ENCODE measurements around the gene RXFP4.

RXFP4 gene

GRCh38 chr1:155970531-155971167, 29.2 kb downstream of the RXFP4 start:
- peaks cover 1% of the 10 kb centered on the region for H3K4me1 ChIP-seq
- peaks cover 23% of the 10 kb centered on the region for H3K36me3 ChIP-seq (replicated peaks)
- H3K4me3 ChIP-seq = no peak overlapping the region
- in situ Hi-C loops (cut with MboI; ENCODE audit: low sequenced_read_pairs) = no loop called here
- no peaks in the 10 kb centered on the region for H3K9me3 ChIP-seq
- no peak for DNase-seq (ENCODE audit: low spot score in 2 of 2)
- H3K27me3 ChIP-seq (ENCODE audit: low read depth) = no peaks in the 10 kb centered on the region

DNA sequence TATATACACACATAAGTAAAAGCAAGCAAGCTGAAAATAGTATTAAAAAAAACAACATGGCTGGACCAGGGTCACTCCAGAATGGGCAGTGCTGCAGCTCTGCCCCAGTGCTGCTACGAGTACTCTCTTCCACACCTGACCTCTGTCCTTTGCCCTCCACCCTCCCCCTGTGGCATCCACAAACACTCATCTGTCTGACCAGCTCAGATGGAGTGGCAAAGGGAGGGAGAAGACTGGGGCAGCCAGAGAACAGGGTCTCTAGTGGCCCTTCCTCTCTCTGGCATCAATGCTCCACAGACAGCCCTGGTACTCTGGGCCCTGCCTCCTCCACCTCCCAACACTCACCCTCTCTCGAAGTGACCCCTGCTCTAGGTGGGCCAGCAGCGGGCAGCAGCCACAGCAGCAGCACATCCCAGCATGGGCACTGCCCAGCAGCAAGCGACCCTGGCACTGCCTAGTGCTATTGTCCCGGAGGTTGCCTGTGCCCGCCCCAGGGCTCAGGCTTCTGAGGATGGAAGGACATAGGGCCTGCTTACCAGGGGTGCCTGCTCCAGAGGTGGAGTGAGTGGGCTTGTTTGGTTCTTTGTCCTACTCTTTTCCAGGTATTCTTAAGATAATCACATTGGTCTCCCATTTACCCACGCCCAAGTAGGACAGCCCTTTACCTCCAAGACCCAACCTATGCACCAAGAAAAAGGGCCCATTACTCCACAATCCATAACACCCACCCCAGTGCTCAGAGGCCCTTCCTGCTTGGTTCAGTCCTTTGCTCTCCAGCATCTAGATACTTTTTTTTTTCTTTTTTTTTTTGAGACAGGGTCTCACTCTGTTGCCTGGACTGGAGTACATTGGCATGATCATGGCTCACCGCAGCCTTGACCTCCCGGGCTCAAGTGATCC, 30.7 kb downstream of the RXFP4 start:
- in situ Hi-C loops (cut with MboI; ENCODE audit: low sequenced_read_pairs) = no loop called here
- peaks cover 12% of the 10 kb centered on the region for H3K4me1 ChIP-seq
- peaks cover 9% of the 10 kb centered on the region for H3K36me3 ChIP-seq (replicated peaks)
- DNase-seq (ENCODE audit: low spot score in 2 of 2) = no peak
- H3K9me3 ChIP-seq = no peaks in the 10 kb centered on the region
- H3K4me3 ChIP-seq = no peak overlapping the region
- H3K27me3 ChIP-seq (ENCODE audit: low read depth) = no peaks in the 10 kb centered on the region

DNA sequence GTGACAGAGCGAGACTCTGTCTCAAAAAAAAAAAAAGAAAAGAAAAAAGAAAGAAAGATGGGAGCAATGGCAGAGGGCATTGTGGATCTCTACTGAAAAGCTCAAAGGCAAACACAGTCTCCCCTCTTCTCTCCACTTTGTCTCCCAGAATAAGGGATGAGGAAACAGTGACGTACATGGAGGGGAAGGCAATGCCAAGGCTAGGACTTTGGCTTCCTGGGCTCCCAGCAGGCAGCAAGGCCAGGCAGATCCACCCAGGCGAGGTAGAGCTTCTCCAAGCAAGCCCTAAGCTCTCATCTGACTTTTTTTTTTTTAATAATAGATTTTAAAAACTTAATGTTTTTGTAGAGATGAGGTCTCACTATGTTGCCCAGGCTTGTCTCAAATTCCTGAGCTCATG, 32.3 kb downstream of the RXFP4 start:
- in situ Hi-C loops (cut with MboI; ENCODE audit: low sequenced_read_pairs) = no loop called here
- Histone ChIP-seq H3K9me3 (no peaks in the 10 kb centered on the region), H3K4me1 (peaks cover 14% of the 10 kb centered on the region), H3K27me3 (ENCODE audit: low read depth) (no peaks in the 10 kb centered on the region), H3K36me3 (replicated peaks) (peaks cover 3% of the 10 kb centered on the region; the same call in 1 of the 2 replicates), H3K4me3 (no peak overlapping the region)
- DNase-seq (ENCODE audit: low spot score in 2 of 2) = no peak

DNA sequence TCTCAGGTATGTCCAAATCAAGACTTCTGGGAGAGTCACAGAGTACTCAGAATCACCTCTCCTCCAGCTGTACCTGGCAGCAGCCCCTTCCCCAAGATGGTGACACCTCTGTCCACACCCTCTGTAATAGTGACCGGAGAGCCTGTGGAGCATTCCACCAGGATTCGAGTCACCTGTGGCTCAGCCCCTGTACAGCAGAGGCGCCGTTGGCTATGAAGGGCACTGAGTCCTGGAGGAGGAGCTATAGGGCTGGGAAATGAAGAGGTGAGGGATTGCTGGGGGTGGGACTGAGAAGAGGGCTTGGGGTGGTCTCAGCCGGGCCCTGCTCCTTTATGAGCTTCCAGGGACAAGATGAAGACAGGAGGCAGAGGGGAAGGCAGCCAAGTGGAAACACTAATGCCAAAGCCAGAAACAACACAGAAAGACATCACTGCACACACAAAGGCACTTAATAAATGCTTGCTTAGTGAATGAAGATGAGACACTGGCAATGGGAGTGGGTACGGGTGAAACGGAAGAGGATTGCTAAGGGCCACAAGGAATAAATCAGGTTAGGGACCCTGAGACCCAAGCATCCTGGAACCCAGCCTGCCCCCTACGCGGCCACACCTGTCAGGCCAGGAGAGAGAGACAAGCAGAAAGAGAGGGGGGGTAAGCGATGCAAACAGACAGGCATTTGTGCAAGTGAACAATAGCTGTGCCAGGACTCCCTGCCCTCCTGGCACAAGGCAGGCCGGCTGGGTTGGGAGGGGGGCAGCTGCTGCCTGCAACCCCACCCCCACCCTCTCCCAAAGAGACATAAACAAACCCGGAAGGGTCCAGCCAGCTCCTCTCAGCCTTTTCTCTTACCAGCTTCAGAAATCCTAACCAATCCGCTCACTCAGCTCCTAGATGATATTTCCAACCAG, 33.0 kb downstream of the RXFP4 start:
- no peaks in the 10 kb centered on the region for H3K9me3 ChIP-seq
- in situ Hi-C loops (cut with MboI; ENCODE audit: low sequenced_read_pairs) = no loop called here
- H3K27me3 ChIP-seq (ENCODE audit: low read depth) = no peaks in the 10 kb centered on the region
- H3K4me3 ChIP-seq = no peak overlapping the region
- peaks cover 3% of the 10 kb centered on the region; the same call in 1 of the 2 replicates for H3K36me3 ChIP-seq (replicated peaks)
- peaks cover 19% of the 10 kb centered on the region for H3K4me1 ChIP-seq
- DNase-seq (ENCODE audit: low spot score in 2 of 2) = no peak

GRCh38 chr1:155975375-155976061, 34.1 kb downstream of the RXFP4 start:
- peak overlapping the region; percentile 94 for H3K4me3 ChIP-seq
- H3K36me3 ChIP-seq (replicated peaks) = no peaks in the 10 kb centered on the region; the same call in 1 of the 2 replicates
- in situ Hi-C loops (cut with MboI; ENCODE audit: low sequenced_read_pairs) = no loop called here
- no peaks in the 10 kb centered on the region for H3K27me3 ChIP-seq (ENCODE audit: low read depth)
- no peaks in the 10 kb centered on the region for H3K9me3 ChIP-seq
- DNase-seq (ENCODE audit: low spot score in 2 of 2) = no peak
- H3K4me1 ChIP-seq = peaks cover 19% of the 10 kb centered on the region

GRCh38 chr1:155976062-155976912, 34.8 kb downstream of the RXFP4 start:
- Histone ChIP-seq H3K36me3 (replicated peaks) (no peaks in the 10 kb centered on the region; the same call in 1 of the 2 replicates), H3K9me3 (no peaks in the 10 kb centered on the region), H3K4me1 (peaks cover 19% of the 10 kb centered on the region), H3K4me3 (peak overlapping the region; percentile 94), H3K27me3 (ENCODE audit: low read depth) (no peaks in the 10 kb centered on the region)
- DNase-seq (ENCODE audit: low spot score in 2 of 2) = peak; percentile 32 to 74
- in situ Hi-C loops (cut with MboI; ENCODE audit: low sequenced_read_pairs) = no loop called here

DNA sequence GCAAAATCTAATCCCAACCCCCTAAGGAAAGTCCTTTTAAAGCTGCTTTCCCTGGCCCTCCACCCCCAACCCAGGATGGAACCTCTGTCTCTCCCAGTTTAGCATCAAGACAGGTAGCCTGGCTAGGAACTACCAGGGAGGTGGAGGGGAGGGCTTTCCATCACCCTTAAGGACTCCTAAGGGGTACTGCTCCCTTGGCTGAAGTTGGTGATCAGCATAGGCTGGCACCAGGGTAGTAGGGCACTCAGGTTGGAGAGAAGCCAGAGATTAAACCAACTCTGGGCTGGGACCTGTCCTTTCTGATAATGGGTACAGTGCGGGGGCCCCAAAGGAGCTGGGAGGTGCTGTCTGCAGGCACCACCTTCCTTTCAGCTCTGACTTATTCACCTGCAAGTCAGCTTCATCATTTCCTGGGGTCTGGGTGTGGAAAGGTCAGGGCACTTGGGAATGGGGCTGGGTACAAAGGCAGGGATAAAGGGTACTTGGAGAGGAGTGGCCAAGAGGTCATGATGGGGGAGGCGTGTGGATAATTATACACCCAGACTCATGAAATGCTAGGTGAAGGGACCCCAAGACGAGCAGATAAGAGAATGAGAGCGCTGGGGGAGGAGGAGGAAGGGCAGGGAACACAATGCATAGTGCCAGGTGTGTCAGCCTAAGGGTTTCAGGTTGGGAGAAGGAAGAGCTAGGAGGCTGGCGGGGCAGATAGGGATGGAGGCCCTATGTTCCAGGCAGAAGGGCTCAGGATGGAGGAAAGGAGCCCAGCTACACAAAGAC, 35.7 kb downstream of the RXFP4 start:
- no peaks in the 10 kb centered on the region; the same call in 1 of the 2 replicates for H3K36me3 ChIP-seq (replicated peaks)
- no peaks in the 10 kb centered on the region for H3K27me3 ChIP-seq (ENCODE audit: low read depth)
- peaks cover 19% of the 10 kb centered on the region for H3K4me1 ChIP-seq
- H3K9me3 ChIP-seq = no peaks in the 10 kb centered on the region
- H3K4me3 ChIP-seq = peak overlapping the region; percentile 94
- in situ Hi-C loops (cut with MboI; ENCODE audit: low sequenced_read_pairs) = no loop called here
- DNase-seq (ENCODE audit: low spot score in 2 of 2) = no peak

- peaks cover 19% of the 10 kb centered on the region for H3K4me1 ChIP-seq
- in situ Hi-C loops (cut with MboI; ENCODE audit: low sequenced_read_pairs) = no loop called here
- peak in 1 of 2 experiments; percentile 64 for DNase-seq (ENCODE audit: low spot score in 2 of 2)
Observed at GRCh38 chr1:155977690-155978324, 36.4 kb downstream of the RXFP4 start.

DNA sequence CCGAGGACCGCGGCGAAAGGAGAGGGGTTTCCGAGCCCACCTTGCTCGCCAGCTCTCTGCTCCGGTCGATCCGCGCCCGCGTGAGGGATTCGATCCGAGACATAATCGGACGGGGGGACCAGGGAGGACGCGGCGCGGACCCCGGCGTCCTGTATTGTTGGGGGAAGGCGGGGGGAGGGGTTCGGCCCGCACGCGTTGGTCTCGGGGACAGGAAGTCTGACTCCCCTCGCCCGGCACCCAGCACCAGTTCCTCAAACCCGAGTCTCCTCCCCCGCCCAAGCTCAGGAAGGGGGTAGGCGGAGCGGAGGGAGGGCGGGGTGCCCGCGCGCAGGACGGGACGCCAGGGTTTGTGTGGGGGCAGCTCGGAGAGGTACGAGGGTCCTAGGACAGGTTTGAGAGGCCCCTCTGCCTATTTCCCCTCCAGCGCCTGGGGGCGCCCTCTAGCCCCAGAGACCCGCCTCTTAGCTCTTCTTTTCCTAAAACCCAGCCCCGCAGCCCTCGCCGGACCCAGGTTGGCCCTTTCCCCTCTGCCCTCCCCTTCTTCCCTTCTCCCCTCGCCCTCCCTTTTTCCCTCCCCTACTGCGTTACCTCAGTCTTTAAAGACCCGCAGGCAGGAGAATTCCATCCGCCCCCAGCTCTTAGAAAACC, 37.0 kb downstream of the RXFP4 start, which contains the start of gene ARHGEF2:
Gene ARHGEF2 (minus strand): TSS at position 223 of the 648 bp plus-strand sequence. CDS start 120 bp downstream, at position 103.
- in situ Hi-C loops (cut with MboI; ENCODE audit: low sequenced_read_pairs) = no loop called here

More at GRCh38 chr1:155977690-155978324, 36.4 kb downstream of the RXFP4 start:
- H3K27me3 ChIP-seq (ENCODE audit: low read depth) = no peaks in the 10 kb centered on the region
- H3K4me3 ChIP-seq = peak overlapping the region; percentile 94
- no peaks in the 10 kb centered on the region; the same call in 1 of the 2 replicates for H3K36me3 ChIP-seq (replicated peaks)
- no peaks in the 10 kb centered on the region for H3K9me3 ChIP-seq

GRCh38 chr1:155978973-155979429, 37.6 kb downstream of the RXFP4 start:
- H3K4me3 ChIP-seq = peak overlapping the region; percentile 94
- peaks cover 26% of the 10 kb centered on the region for H3K4me1 ChIP-seq
- H3K27me3 ChIP-seq (ENCODE audit: low read depth) = no peaks in the 10 kb centered on the region
- in situ Hi-C loops (cut with MboI; ENCODE audit: low sequenced_read_pairs) = no loop called here
- H3K9me3 ChIP-seq = no peaks in the 10 kb centered on the region
- DNase-seq (ENCODE audit: low spot score in 2 of 2) = peak in 1 of 2 experiments; percentile 40
- H3K36me3 ChIP-seq (replicated peaks) = no peaks in the 10 kb centered on the region

More for the DNA sequence above, 37.0 kb downstream of the RXFP4 start, which contains the start of gene ARHGEF2:
- Histone ChIP-seq H3K4me3 (peak within 1 kb of the TSS; percentile 94), H3K9me3 (no peaks in the 10 kb centered on the region), H3K4me1 (peaks cover 23% of the 10 kb centered on the region), H3K27me3 (ENCODE audit: low read depth) (no peaks in the 10 kb centered on the region), H3K36me3 (replicated peaks) (no peaks in the 10 kb centered on the region)
- DNase-seq (ENCODE audit: low spot score in 2 of 2) = peak; percentile 69 to 89
